Measurements from ENCODE around the gene NXPE4.

NXPE4 gene

DNA sequence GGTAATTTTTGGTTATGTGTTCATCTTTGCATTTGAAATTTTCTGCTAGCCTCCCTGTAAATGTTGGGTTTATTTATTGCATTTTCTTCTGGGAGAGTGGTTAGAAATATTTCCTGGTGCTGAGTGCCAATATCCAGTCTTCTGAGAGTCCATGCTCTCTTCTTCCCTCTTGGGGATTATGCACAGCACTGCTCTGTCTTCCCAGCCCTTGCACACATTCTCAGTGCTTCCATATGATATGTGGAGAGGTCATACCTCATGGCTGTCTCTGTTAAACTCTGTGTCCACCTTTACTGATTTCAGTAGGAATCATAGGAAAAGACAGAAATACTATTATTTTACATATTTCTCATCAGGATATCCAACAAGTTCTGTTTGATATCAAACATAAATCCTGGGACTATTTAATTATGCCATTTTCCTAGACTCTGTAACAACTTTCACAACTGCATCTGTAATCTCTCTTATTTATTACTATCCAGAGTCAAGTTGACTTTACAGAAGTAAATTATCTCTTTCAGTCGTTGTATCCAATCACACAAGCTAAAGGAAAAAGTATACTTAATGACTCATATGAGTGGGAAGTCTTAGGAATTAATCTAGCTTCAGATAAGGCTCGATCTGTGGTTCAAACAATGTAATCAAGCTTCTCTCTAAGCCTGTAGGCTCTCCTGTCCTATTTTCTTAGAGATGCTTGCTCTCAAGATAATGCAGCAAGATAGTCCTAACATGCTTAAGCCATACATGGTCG is 33.2 kb downstream of the NXPE4 start:
- H3K4me3 ChIP-seq (replicated peaks; ENCODE audit: low read depth, low read length): no peak overlapping the region
- H3K36me3 ChIP-seq (ENCODE audit: control insufficient read depth, insufficient read depth, low read length): no peaks in the 10 kb centered on the region
- TF ChIP-seq, protein P1, sequence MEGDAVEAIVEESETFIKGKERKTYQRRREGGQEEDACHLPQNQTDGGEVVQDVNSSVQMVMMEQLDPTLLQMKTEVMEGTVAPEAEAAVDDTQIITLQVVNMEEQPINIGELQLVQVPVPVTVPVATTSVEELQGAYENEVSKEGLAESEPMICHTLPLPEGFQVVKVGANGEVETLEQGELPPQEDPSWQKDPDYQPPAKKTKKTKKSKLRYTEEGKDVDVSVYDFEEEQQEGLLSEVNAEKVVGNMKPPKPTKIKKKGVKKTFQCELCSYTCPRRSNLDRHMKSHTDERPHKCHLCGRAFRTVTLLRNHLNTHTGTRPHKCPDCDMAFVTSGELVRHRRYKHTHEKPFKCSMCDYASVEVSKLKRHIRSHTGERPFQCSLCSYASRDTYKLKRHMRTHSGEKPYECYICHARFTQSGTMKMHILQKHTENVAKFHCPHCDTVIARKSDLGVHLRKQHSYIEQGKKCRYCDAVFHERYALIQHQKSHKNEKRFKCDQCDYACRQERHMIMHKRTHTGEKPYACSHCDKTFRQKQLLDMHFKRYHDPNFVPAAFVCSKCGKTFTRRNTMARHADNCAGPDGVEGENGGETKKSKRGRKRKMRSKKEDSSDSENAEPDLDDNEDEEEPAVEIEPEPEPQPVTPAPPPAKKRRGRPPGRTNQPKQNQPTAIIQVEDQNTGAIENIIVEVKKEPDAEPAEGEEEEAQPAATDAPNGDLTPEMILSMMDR (IDR thresholded peaks at IDR 0.05; ENCODE audit: insufficient read depth, low read length, poor library complexity, severe bottlenecking): no peak
- DNase-seq (ENCODE audit: extremely low read depth, insufficient read length): no peak
- no peaks in the 10 kb centered on the region; the same call in 1 of the 2 replicates for H3K27me3 ChIP-seq (replicated peaks; ENCODE audit: control insufficient read depth, insufficient read depth, low read length)

DNA sequence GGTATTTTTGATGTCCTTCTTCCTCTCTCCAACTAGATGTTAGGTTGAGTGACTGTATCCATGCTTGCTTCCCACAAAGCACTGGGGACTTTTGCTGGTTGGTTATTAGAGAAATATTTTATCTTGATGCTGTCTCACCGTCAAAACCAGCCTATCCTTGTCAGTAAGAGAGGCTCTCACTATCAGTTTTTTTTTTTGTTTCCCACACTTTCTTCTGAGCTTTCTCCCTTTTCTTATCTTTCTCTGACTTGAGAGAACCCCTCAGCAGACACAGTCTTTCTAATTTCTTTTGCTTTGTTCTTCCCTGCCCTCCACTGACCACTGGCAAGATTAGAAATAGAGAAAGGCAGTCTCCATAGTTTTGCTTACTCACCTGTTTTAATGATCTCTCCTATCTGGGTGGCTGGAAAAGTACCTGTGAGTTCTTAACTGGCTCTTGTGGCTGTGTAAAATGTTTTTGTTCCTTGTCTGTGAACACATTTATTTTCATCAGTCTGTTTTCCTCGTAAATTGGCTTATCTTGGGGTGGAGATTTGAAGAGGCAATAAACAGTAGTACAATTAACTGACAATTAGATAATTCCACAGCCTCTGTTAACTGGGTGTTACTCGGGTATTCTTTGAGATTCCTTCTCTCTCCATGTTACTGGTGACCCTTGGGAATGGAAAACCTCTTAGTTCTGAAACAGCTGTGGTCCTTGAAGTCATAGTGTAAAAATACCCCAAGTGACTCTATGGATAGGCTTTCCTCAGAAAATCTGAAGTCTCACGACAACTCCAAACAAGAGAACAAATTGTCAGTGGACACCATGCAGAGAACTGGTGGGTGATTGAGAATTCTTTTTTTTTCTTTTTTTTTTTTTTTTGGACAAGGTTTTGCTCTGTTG is 35.9 kb downstream of the NXPE4 start, which contains the start of gene NXPE1:
Gene NXPE1 (minus strand): TSS at position 457 of the 886 bp plus-strand sequence. CDS start 8,680 bp downstream, outside the sequence.
- H3K27me3 ChIP-seq (replicated peaks; ENCODE audit: control insufficient read depth, insufficient read depth, low read length): no peaks in the 10 kb centered on the region; the same call in 1 of the 2 replicates
- H3K4me3 ChIP-seq (replicated peaks; ENCODE audit: low read depth, low read length): no peak within 1 kb of the TSS
- no peaks in the 10 kb centered on the region for H3K36me3 ChIP-seq (ENCODE audit: control insufficient read depth, insufficient read depth, low read length)
- DNase-seq (ENCODE audit: extremely low read depth, insufficient read length): no peak
- TF ChIP-seq, protein P1 (IDR thresholded peaks at IDR 0.05; ENCODE audit: insufficient read depth, low read length, poor library complexity, severe bottlenecking): no peak

DNA sequence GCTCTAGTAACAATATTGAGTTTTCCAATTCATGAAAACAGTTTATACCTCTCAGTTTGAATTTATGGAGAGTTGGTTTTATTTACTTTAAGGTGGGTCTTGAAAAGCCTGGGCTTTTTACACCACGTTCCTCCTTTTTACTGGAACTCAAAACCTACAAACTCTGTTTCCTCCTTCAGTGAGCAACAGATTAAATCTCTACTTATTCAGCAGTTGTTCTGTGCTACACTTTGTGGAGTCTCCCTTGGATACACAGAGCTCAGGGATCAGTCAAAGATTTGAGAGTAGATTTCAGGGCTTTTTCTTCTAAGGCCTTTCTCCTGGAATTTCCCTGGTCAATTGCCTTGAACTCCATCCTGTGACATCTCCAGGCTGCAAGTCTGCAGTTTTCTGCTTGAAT is 39.5 kb downstream of the NXPE4 start:
- H3K4me3 ChIP-seq (replicated peaks; ENCODE audit: low read depth, low read length): no peak overlapping the region
- H3K27me3 ChIP-seq (replicated peaks; ENCODE audit: control insufficient read depth, insufficient read depth, low read length): no peaks in the 10 kb centered on the region
- TF ChIP-seq, protein P1 (IDR thresholded peaks at IDR 0.05; ENCODE audit: insufficient read depth, low read length, poor library complexity, severe bottlenecking): no peak
- DNase-seq (ENCODE audit: extremely low read depth, insufficient read length): no peak
- no peaks in the 10 kb centered on the region for H3K36me3 ChIP-seq (ENCODE audit: control insufficient read depth, insufficient read depth, low read length)

GRCh38 chr11:114553642-114554041 is 41.9 kb downstream of the NXPE4 start:
- TF ChIP-seq, protein P1 (IDR thresholded peaks at IDR 0.05; ENCODE audit: insufficient read depth, low read length, poor library complexity, severe bottlenecking): no peak
- DNase-seq (ENCODE audit: extremely low read depth, insufficient read length): no peak
- Histone ChIP-seq H3K36me3 (ENCODE audit: control insufficient read depth, insufficient read depth, low read length) (no peaks in the 10 kb centered on the region), H3K4me3 (replicated peaks; ENCODE audit: low read depth, low read length) (no peak overlapping the region), H3K27me3 (replicated peaks; ENCODE audit: control insufficient read depth, insufficient read depth, low read length) (no peaks in the 10 kb centered on the region)

DNA sequence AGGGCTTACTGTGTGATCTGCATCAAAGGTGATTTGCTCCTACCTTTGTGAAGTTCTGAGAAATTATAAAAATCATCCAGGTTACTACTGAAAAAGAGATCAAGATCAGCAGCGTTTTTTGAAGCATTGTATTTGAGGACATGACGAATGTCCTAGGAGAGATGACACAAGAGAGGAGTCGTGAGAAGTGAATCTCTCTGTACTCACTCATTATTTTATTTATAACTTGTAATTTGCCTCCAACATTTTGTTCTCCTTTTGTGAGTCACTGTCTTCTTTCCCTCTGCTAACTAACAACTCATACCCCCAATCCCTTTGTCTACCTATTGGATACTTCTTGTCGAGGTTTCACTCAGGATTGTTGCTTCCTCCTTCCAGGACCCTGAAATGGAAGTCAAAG is 44.5 kb downstream of the NXPE4 start:
- Histone ChIP-seq H3K4me3 (replicated peaks; ENCODE audit: low read depth, low read length) (no peak overlapping the region), H3K36me3 (ENCODE audit: control insufficient read depth, insufficient read depth, low read length) (no peaks in the 10 kb centered on the region), H3K27me3 (replicated peaks; ENCODE audit: control insufficient read depth, insufficient read depth, low read length) (no peaks in the 10 kb centered on the region)
- TF ChIP-seq, protein P1 (IDR thresholded peaks at IDR 0.05; ENCODE audit: insufficient read depth, low read length, poor library complexity, severe bottlenecking): no peak
- no peak for DNase-seq (ENCODE audit: extremely low read depth, insufficient read length)

Measured in GM06990 (cell line).